Neural progenitor cell (in vitro differentiated cells): Measurements from ENCODE around the gene MAP3K1. TPM values are rescaled to one million over a fixed set of nuclear protein-coding genes. Genes with fewer than 3 reads are reported as not detected.

Source experiments
- DNase-seq: peaks from one replicate; pipeline ENCODE4 v3.0.0-alpha.2; 2016; ENCODE audit warnings: low spot score
- H2AFZ ChIP-seq: fragments of 200-600 bp; sonication (generic); replicated peaks from 2 replicates; pipeline ENCODE4 v1.6.1; 2016; ENCODE audit warnings: antibody characterized with exemption
- H3F3A ChIP-seq: fragments of 200-600 bp; sonication (generic); 2 replicates; pipeline ENCODE4 v1.6.1; 2016; ENCODE audit warnings: antibody characterized with exemption, low read depth
- H3K27ac ChIP-seq: fragments of 200-600 bp; sonication (generic); 2 replicates; pipeline ENCODE4 v1.5.1; 2016; ENCODE audit warnings: mild to moderate bottlenecking
- H3K27me3 ChIP-seq: fragments of 200-600 bp; sonication (generic); 2 replicates; pipeline ENCODE4 v1.6.1; 2016; ENCODE audit warnings: mild to moderate bottlenecking, moderate library complexity
- H3K36me3 ChIP-seq: fragments of 200-600 bp; sonication (generic); 2 replicates; pipeline ENCODE4 v1.5.1; 2016
- H3K4me1 ChIP-seq: fragments of 200-600 bp; sonication (generic); 2 replicates; pipeline ENCODE4 v1.6.1; 2016; ENCODE audit warnings: mixed run types
- H3K4me2 ChIP-seq: fragments of 200-600 bp; sonication (generic); 2 replicates; pipeline ENCODE4 v1.6.1; 2016
- H3K4me3 ChIP-seq: fragments of 200-600 bp; sonication (generic); 2 replicates; pipeline ENCODE4 v1.5.1; 2016
- H3K79me2 ChIP-seq: fragments of 200-600 bp; sonication (generic); 2 replicates; pipeline ENCODE4 v1.6.1; 2016; ENCODE audit warnings: low read depth
- H3K9ac ChIP-seq: fragments of 200-600 bp; sonication (generic); 2 replicates; pipeline ENCODE4 v1.6.1; 2016
- H3K9me3 ChIP-seq: fragments of 200-600 bp; sonication (generic); 2 replicates; pipeline ENCODE4 v1.5.1; 2016; ENCODE audit warnings: low read depth
- H4K20me1 ChIP-seq: fragments of 200-600 bp; sonication (generic); 2 replicates; pipeline ENCODE4 v1.6.1; 2016; ENCODE audit warnings: low read depth
- H3K27ac Mint-ChIP-seq: 3 replicates; pipeline ENCODE4 v1.8.0; 2021; ENCODE audit warnings: mixed read lengths
- H3K27me3 Mint-ChIP-seq: 2 replicates; pipeline ENCODE4 v1.8.0; 2022; ENCODE audit warnings: low read depth, mild to moderate bottlenecking, inconsistent platforms, moderate library complexity, mixed read lengths; ENCODE audit not compliant: insufficient read depth
- H3K36me3 Mint-ChIP-seq: 3 replicates; pipeline ENCODE4 v1.8.0; 2021; ENCODE audit warnings: mixed read lengths
- H3K4me1 Mint-ChIP-seq: 3 replicates; pipeline ENCODE4 v1.8.0; 2021; ENCODE audit warnings: mixed read lengths
- H3K4me3 Mint-ChIP-seq: 3 replicates; pipeline ENCODE4 v1.8.0; 2021; ENCODE audit warnings: mild to moderate bottlenecking, moderate library complexity, mixed read lengths
- H3K9me3 Mint-ChIP-seq: 3 replicates; pipeline ENCODE4 v1.8.0; 2020; ENCODE audit warnings: mixed read lengths
- EZH2 ChIP-seq: fragments of 200-600 bp; sonication (generic); IDR thresholded peaks from 2 replicates; pipeline ENCODE4 v1.6.1; 2017; ENCODE audit warnings: antibody characterized with exemption, mild to moderate bottlenecking, moderate library complexity
- EZH2phosphoT487 ChIP-seq: fragments of 200-600 bp; sonication (generic); IDR thresholded peaks from 2 replicates; pipeline ENCODE4 v1.6.1; 2017; ENCODE audit warnings: antibody characterized with exemption
- total RNA-seq: library from RNA; depleted of rRNA; stranded (reverse); fragments of >200 nt; gene quantifications from 2 replicates; pipeline ENCODE4 v1.2.3, GENCODE V29; 2015; ENCODE audit warnings: low replicate concordance
- TF ChIP-seq, protein P1 (sequence below): fragments of 200-600 bp; sonication (generic); IDR thresholded peaks from 2 replicates; pipeline ENCODE4 v1.5.1; 2017; ENCODE audit warnings: antibody characterized with exemption, mild to moderate bottlenecking

MAP3K1 gene
- total RNA-seq, 1 donor from 2014 or later = 22.2 TPM

- H3K4me1 Mint-ChIP-seq = peaks cover 35% of the 10 kb centered on the region
- Histone ChIP-seq H3K36me3 (no peaks in the 10 kb centered on the region), H2AFZ (no peak overlapping the region), H3K4me1 (peaks cover 37% of the 10 kb centered on the region), H3K4me3 (no peak overlapping the region), H3K79me2 (peaks cover 84% of the 10 kb centered on the region), H3K27me3 (no peaks in the 10 kb centered on the region), H3F3A (no peaks in the 10 kb centered on the region), H3K9ac (no peak overlapping the region), H3K27ac (no peak overlapping the region), H3K9me3 (no peaks in the 10 kb centered on the region), H4K20me1 (peaks cover 55% of the 10 kb centered on the region), H3K4me2 (peak overlapping the region; percentile 43)
- no peak overlapping the region for H3K27ac Mint-ChIP-seq
- no peak for TF ChIP-seq EZH2
- no peak for TF ChIP-seq EZH2phosphoT487
- TF ChIP-seq, protein P1, sequence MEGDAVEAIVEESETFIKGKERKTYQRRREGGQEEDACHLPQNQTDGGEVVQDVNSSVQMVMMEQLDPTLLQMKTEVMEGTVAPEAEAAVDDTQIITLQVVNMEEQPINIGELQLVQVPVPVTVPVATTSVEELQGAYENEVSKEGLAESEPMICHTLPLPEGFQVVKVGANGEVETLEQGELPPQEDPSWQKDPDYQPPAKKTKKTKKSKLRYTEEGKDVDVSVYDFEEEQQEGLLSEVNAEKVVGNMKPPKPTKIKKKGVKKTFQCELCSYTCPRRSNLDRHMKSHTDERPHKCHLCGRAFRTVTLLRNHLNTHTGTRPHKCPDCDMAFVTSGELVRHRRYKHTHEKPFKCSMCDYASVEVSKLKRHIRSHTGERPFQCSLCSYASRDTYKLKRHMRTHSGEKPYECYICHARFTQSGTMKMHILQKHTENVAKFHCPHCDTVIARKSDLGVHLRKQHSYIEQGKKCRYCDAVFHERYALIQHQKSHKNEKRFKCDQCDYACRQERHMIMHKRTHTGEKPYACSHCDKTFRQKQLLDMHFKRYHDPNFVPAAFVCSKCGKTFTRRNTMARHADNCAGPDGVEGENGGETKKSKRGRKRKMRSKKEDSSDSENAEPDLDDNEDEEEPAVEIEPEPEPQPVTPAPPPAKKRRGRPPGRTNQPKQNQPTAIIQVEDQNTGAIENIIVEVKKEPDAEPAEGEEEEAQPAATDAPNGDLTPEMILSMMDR = no peak
- no peak for DNase-seq
- H3K9me3 Mint-ChIP-seq = no peaks in the 10 kb centered on the region
- H3K36me3 Mint-ChIP-seq = no peaks in the 10 kb centered on the region
- no peaks in the 10 kb centered on the region for H3K27me3 Mint-ChIP-seq
- no peak overlapping the region for H3K4me3 Mint-ChIP-seq
These were observed 18.0 kb downstream of the MAP3K1 start for GRCh38 chr5:56833325-56833724.

- Mint-ChIP-seq H3K27me3 (no peaks in the 10 kb centered on the region), H3K27ac (no peak overlapping the region), H3K4me3 (no peak overlapping the region), H3K4me1 (peaks cover 29% of the 10 kb centered on the region), H3K9me3 (no peaks in the 10 kb centered on the region), H3K36me3 (no peaks in the 10 kb centered on the region)
- Histone ChIP-seq H3K4me2 (no peak overlapping the region), H3K36me3 (no peaks in the 10 kb centered on the region), H3K27me3 (no peaks in the 10 kb centered on the region), H3F3A (no peaks in the 10 kb centered on the region), H3K9ac (no peak overlapping the region), H3K27ac (no peak overlapping the region), H2AFZ (no peak overlapping the region), H3K79me2 (peaks cover 81% of the 10 kb centered on the region), H3K9me3 (no peaks in the 10 kb centered on the region), H3K4me3 (no peak overlapping the region), H4K20me1 (peaks cover 50% of the 10 kb centered on the region), H3K4me1 (peaks cover 18% of the 10 kb centered on the region)
- TF ChIP-seq EZH2 = no peak
- TF ChIP-seq, protein P1 = no peak
- no peak for TF ChIP-seq EZH2phosphoT487
- no peak for DNase-seq
These were observed 22.0 kb downstream of the MAP3K1 start for GRCh38 chr5:56837381-56837780.

- Mint-ChIP-seq H3K4me3 (no peak overlapping the region), H3K27me3 (no peaks in the 10 kb centered on the region), H3K27ac (no peak overlapping the region), H3K4me1 (peaks cover 27% of the 10 kb centered on the region), H3K36me3 (no peaks in the 10 kb centered on the region), H3K9me3 (no peaks in the 10 kb centered on the region)
- peaks cover 16% of the 10 kb centered on the region for H3K4me1 ChIP-seq
- H3K36me3 ChIP-seq = no peaks in the 10 kb centered on the region
- no peak for DNase-seq
- no peaks in the 10 kb centered on the region for H3K9me3 ChIP-seq
- no peak overlapping the region for H2AFZ ChIP-seq
- no peak overlapping the region for H3K27ac ChIP-seq
- no peak for TF ChIP-seq EZH2phosphoT487
- TF ChIP-seq EZH2 = no peak
- TF ChIP-seq, protein P1 = no peak
- peaks cover 44% of the 10 kb centered on the region for H4K20me1 ChIP-seq
- H3K79me2 ChIP-seq = peaks cover 75% of the 10 kb centered on the region
- H3K4me3 ChIP-seq = no peak overlapping the region
- no peaks in the 10 kb centered on the region for H3F3A ChIP-seq
- H3K27me3 ChIP-seq = no peaks in the 10 kb centered on the region
- H3K4me2 ChIP-seq = no peak overlapping the region
- H3K9ac ChIP-seq = no peak overlapping the region
These were observed 22.6 kb downstream of the MAP3K1 start for GRCh38 chr5:56837956-56838355.
